Stimulated activated CD8-positive, alpha-beta memory T cell treated with anti-CD3 and anti-CD28 coated beads, Interleukin-15, amount 100 ng/mL, for 24 hours (primary cell): ENCODE results near the gene ICE1.
A peak's percentile ranks its signal among the peaks of the same experiment; 100 is the strongest.
"Not testable (repeated sequence)": the region's sequence is repeated elsewhere in the genome, so short reads cannot be mapped to it uniquely, and the experiment has no call there.

Experiments used
- DNase-seq: peaks from one replicate; pipeline ENCODE4 v3.0.0-alpha.2; 2020; ENCODE audit warnings: low read depth

The ICE1 gene

GRCh38 chr5:5421961-5422818 is at the start of gene ICE1:
Gene ICE1 (plus strand): TSS chr5:5422677. CDS start chr5:5422916, 239 bp downstream.
- peak; percentile 76 for DNase-seq

GRCh38 chr5:5372930-5373329 is 49.5 kb upstream of the ICE1 start:
- DNase-seq, result no peak

- no peak for DNase-seq
These were observed 49.0 kb upstream of the ICE1 start for GRCh38 chr5:5373351-5373989.

- no peak for DNase-seq
These were observed 48.3 kb upstream of the ICE1 start for GRCh38 chr5:5374009-5374715.

GRCh38 chr5:5377780-5378179 is 44.7 kb upstream of the ICE1 start:
- no peak for DNase-seq

GRCh38 chr5:5378531-5378930 is 43.9 kb upstream of the ICE1 start:
- no peak for DNase-seq

- DNase-seq, result no peak
These were observed 42.2 kb upstream of the ICE1 start for GRCh38 chr5:5380298-5380697.

GRCh38 chr5:5381310-5381913 is 41.1 kb upstream of the ICE1 start:
- no peak for DNase-seq

GRCh38 chr5:5383461-5383860 is 39.0 kb upstream of the ICE1 start:
- DNase-seq, result no peak

- DNase-seq, result no peak
These were observed 37.7 kb upstream of the ICE1 start for GRCh38 chr5:5384660-5385330.

GRCh38 chr5:5385331-5385662 is 37.2 kb upstream of the ICE1 start:
- DNase-seq, result no peak

- no peak for DNase-seq
These were observed 36.1 kb upstream of the ICE1 start for GRCh38 chr5:5386329-5386728.

- DNase-seq, result no peak
These were observed 35.3 kb upstream of the ICE1 start for GRCh38 chr5:5387192-5387591.

- DNase-seq, result no peak
These were observed 34.7 kb upstream of the ICE1 start for GRCh38 chr5:5387777-5388176.

GRCh38 chr5:5390121-5390869 is 32.2 kb upstream of the ICE1 start:
- not testable (repeated sequence) for DNase-seq

GRCh38 chr5:5392504-5392903 is 30.0 kb upstream of the ICE1 start:
- not testable (repeated sequence) for DNase-seq

GRCh38 chr5:5394384-5394986 is 28.0 kb upstream of the ICE1 start:
- DNase-seq, result not testable (repeated sequence)

GRCh38 chr5:5395093-5395492 is 27.4 kb upstream of the ICE1 start:
- not testable (repeated sequence) for DNase-seq

GRCh38 chr5:5398071-5398470 is 24.4 kb upstream of the ICE1 start:
- DNase-seq, result no peak

- DNase-seq, result no peak
These were observed 21.4 kb upstream of the ICE1 start for GRCh38 chr5:5401095-5401494.

GRCh38 chr5:5403741-5404140 is 18.7 kb upstream of the ICE1 start:
- DNase-seq, result no peak
